HCT116 (cell line): ENCODE results near the gene KIF21B.

Source experiments
- CEBPB ChIP-seq: IDR thresholded peaks from 2 replicates; pipeline ENCODE4 v1.6.1; 2012; ENCODE audit warnings: low read depth
- EZH2 ChIP-seq: fragments of 200-600 bp; sonication (generic); IDR thresholded peaks from 2 replicates; pipeline ENCODE4 v1.6.1; 2017; ENCODE audit warnings: antibody characterized with exemption, mixed run types
- POLR2A ChIP-seq: IDR thresholded peaks from 2 replicates; pipeline ENCODE4 v1.7.0; 2011; ENCODE audit warnings: borderline replicate concordance; ENCODE audit not compliant: insufficient read depth, insufficient read length; ENCODE audit errors: extremely low read depth
- POLR2AphosphoS5 ChIP-seq: IDR thresholded peaks from 2 replicates; pipeline ENCODE4 v1.6.1; 2011; ENCODE audit warnings: mild to moderate bottlenecking, low read depth, low read length, moderate library complexity
- ZNF274 ChIP-seq: fragments of 200-500 bp; sonication (Bioruptor generic); IDR thresholded peaks from 2 replicates; pipeline ENCODE4 v1.6.1; 2014; ENCODE audit warnings: mild to moderate bottlenecking, low read depth, low read length, inconsistent platforms
- TF ChIP-seq, protein P1 (sequence below), 3 experiments: fragments of 200-600 bp in 1 of 3; sonication (generic) in 1 of 3; IDR thresholded peaks in 2 of 3; conservative IDR thresholded peaks in 1 of 3; 2 replicates each; pipeline ENCODE4 v1.5.1; 2012 to 2017; ENCODE audit warnings: low read depth in 2 of 3, low read length in 2 of 3, antibody characterized with exemption in 1 of 3, borderline replicate concordance in 1 of 3, control low read depth in 1 of 3, mild to moderate bottlenecking in 1 of 3, mixed read lengths in 1 of 3, mixed run types in 1 of 3, moderate library complexity in 1 of 3; ENCODE audit not compliant: insufficient read depth in 1 of 3

DNA sequence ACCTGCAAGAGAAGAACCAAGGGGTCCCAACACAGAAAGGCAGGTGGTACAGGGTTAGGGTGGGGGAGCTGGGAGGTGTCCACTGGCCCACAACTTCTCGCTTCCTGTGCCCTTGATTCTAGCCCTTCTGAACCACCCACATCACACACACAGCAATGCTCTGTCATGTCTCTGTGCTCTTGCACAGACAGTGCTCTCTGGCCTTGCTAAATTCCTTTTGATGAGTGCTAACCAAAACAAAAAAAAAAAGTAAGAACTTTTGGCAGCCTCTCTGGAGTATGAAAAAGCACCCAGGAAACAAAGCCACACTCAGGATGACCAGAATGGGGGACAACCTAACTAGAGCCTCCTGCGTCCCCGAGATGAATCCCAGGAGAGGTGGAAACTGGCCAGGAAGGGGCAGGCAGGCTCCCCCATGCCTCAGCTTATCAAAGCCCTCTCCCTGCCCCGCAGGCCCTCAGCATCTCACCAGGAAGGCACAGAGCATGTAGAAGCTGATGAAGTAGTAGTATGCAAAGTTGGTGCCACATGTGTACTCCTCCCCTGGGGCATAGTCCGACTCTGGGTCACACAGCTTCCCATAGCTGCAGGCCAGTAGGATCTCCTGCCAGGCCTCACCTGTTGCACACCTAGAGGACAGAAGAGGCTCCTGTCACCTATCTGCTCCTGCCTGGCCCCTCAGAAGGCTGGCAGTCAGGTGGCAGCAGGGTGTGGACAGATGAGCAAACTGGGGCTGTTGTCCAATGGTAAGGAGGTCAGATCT lies 27.2 kb upstream of the KIF21B start:
- no peak for TF ChIP-seq CEBPB
- TF ChIP-seq, protein P1, sequence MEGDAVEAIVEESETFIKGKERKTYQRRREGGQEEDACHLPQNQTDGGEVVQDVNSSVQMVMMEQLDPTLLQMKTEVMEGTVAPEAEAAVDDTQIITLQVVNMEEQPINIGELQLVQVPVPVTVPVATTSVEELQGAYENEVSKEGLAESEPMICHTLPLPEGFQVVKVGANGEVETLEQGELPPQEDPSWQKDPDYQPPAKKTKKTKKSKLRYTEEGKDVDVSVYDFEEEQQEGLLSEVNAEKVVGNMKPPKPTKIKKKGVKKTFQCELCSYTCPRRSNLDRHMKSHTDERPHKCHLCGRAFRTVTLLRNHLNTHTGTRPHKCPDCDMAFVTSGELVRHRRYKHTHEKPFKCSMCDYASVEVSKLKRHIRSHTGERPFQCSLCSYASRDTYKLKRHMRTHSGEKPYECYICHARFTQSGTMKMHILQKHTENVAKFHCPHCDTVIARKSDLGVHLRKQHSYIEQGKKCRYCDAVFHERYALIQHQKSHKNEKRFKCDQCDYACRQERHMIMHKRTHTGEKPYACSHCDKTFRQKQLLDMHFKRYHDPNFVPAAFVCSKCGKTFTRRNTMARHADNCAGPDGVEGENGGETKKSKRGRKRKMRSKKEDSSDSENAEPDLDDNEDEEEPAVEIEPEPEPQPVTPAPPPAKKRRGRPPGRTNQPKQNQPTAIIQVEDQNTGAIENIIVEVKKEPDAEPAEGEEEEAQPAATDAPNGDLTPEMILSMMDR (IDR thresholded peaks at IDR 0.05 in 2 of 3, conservative IDR thresholded peaks at IDR 0.05 in 1 of 3; ENCODE audit: borderline replicate concordance in 1 of 3, insufficient read depth in 1 of 3, low read depth in 2 of 3, low read length in 2 of 3) = no peak
- TF ChIP-seq POLR2A = no peak
- no peak for TF ChIP-seq ZNF274
- TF ChIP-seq POLR2AphosphoS5 = no peak
- no peak for TF ChIP-seq EZH2
